ENCODE data around the gene TIAL1.
A peak's percentile ranks its signal among the peaks of the same experiment; 100 is the strongest.
"Not testable (repeated sequence)": the region's sequence is repeated elsewhere in the genome, so short reads cannot be mapped to it uniquely, and the experiment has no call there.

TIAL1 gene, protein sequence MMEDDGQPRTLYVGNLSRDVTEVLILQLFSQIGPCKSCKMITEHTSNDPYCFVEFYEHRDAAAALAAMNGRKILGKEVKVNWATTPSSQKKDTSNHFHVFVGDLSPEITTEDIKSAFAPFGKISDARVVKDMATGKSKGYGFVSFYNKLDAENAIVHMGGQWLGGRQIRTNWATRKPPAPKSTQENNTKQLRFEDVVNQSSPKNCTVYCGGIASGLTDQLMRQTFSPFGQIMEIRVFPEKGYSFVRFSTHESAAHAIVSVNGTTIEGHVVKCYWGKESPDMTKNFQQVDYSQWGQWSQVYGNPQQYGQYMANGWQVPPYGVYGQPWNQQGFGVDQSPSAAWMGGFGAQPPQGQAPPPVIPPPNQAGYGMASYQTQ

DNA sequence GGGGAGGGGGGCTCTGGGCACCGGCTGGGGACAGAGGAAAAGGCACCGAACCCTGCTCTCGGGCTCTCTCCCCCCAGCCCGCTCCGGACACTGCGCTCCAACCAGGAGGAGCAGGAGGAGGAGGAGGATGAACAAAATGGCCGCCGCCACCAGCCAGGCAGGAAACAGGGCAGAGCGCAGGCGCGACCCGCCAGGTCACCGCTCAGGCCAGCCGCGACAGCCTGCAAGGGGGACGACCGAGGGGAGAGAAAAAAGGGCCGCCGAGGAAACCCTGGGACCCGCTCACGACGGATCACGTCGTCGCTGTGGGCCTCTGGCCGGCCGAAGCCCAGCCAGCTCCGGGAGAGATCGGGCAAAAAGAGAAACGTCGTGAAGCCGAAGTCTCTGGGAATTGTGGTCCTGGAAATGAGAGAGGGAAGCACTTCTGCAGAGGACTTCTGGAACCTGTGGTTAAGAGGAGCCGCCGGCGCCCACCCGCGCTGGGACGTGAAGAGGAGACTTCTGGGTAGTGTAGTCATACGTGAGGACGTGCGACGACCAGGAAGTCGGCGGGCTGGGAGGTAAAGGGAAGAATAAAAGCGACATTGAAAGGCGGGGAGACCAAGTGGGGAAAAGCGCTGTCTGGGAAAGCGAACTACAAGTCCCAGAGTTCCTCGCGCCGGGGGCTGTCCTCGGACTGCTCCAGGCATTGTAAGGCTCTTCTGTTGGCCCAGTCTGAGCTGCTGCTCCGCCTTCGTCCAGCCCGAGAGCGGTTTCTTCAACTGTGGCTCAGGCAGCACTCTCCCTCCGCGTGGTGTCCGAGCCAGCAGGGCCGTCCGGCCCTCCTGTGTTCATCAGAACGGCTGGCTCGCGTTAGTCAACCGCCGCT is at the start of gene TIAL1:
Gene TIAL1, minus strand, starts transcription at position 428 of the 868 bp plus-strand sequence. CDS start 499 bp downstream, outside the sequence.
- peak; percentile 95 for DNase-seq (ENCODE audit: low read depth)

DNA sequence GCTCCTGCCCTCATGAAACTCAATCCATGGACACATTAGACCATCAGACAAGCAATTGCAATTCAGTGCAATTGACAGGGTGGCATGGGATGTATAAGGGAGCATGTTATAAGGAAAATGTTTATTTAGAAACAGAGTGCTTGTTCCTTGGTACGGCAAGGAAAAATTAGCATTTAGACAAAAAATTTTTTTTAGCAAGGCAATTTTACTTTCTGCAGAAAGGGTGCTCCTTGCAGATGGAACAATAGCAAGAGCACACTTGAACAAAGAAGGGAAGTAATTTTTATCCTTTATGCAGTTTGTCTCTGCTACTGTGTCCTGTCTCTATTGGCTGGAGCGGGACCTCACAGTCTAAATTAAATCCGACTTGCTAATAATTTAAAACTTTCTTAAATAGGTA is 48.2 kb upstream of the TIAL1 start:
- DNase-seq (ENCODE audit: low read depth) = no peak

DNA sequence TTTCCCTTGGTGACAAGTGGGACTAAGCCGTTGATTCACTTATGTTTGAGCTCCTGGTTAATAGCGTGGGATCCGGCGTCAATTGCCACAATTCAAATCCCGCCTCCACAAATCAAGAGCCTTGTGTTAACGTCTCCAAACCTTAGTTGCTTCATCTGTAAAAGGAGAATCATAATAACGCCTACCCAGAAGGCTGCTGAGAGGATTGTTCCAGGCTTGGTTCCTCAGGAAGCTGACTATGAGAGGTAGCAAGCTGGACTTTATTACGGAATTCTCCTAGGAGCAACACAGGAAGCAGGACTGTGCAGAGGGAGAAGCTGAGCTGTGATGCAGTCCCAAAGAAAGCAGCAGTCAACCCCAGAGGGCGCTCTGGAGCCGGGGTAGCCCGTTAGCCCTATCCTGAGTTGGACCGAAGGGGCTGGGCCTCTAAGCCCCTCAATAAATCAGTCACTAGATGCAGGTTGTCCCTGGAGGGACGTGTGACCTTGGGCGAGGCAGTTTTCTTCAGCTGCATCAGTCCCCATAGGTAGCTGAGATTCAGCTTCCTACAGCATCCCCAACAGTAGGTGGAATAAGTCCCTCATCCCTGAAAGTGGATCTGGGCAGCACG is 47.5 kb upstream of the TIAL1 start:
- DNase-seq (ENCODE audit: low read depth) = no peak

DNA sequence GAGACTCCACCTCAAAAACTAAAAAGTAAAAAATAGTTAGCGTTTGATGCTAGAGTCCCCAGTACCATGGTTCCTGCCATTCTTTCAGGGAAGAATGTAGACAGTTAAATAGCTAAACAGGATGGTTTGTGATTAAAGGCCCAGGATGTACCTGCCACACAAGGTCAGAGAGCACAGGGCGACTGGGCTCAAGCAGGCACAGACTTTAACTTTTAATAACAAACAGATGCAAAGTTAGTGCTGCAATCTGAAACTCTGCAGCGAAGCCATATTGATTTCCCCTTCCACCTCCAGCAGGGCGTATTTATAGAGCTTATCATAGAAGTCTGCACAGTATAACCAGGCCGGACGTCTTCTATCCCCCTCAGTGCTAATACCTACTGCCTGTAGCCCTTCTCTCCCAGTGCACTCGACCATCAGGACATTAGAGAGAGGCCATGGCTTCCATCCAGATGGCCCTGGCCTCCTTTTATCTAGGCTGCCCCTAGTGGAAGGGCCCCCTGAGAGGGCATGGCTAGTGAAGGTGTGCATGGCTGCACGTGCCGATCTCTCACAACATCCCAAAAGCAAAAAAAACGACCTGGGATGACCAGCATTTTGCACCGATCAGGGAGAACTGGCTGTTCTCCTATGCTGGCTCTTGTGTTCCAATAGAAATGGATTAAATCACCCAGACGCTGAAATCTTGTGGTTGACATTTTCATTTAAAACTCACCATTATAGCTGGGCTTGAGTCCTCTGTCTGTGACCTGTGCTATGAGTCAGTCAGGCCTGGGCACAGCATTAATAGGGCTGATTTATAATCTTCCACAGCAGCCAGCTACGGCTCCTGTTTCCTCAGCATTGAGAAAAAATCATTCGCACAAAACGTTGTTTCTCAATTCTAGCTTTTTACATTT is 46.8 kb upstream of the TIAL1 start:
- DNase-seq (ENCODE audit: low read depth) = no peak

DNA sequence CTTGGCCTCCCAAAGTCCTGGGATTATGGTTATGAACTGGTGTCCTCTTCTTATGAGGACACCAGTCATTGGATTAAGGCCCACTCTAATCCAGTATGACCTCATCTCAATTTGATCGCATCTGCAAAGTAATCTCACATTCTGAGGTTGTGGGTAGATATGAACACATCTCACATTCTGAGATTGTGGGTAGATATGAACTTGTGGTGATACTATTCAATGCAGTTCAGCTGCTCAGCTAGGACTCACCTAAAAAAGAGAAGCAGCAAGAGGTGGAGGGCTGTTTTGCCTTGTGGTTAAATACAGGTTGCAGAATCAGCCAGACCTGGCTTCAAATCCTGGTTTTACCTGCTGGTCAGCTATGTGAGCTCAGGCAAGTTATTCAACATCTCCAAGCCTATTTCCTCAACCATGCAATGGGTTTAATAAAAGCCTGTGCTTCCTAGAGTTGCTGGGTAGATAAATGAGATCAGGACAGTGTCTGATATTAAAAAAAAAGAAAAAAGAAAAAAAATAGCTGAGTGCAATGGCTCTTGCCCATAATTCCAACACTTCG is 45.9 kb upstream of the TIAL1 start:
- no peak for DNase-seq (ENCODE audit: low read depth)

DNA sequence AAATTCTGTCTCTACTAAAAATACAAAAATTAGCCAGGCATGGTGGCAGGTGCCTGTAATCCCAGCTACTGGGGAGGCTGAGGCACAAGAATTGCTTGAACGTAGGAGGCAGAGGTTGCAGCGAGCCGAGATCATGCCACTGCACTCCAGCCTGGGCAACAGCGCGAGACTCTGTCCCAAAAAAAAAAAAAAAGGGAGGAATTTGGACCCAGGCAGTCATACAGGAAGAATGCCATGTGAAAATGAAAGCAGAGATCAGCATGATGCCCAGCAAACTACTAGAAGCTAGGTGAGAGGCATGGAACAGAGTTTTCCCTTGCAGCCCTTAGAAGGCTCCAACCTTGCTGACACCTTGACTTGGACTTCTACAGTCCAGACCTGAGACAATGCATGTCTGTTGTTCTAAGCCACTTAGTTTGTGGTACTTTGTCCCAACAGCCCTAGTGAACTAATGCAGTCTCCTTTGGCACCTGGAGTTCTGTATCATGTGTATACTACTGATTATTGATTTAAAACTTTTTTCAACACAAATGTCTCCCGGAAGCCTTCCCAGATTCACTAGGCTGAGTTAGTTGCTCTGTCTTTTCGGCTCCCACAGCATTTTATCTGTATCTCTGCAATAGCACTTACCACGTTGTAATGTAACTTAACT is 44.2 kb upstream of the TIAL1 start:
- DNase-seq (ENCODE audit: low read depth) = no peak

DNA sequence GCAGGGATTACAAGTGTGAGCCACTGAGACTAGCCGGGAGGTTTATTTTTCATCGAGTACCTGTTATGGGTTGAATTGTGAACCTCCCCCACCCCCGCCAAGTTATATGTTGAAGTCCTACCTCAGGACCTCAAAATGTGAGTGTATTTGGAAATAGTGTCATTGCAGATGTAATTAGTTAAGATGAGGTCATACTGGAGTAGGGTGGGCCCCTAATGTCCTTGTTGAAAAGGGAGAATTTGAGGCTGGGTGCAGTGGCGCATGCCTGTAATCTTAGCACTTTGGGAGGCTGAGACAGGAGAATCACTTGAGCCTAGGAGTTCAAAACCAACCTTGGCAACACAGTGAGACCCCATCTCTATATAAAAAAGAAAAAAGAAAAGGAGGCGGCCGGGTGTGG is 43.6 kb upstream of the TIAL1 start:
- DNase-seq (ENCODE audit: low read depth) = no peak

DNA sequence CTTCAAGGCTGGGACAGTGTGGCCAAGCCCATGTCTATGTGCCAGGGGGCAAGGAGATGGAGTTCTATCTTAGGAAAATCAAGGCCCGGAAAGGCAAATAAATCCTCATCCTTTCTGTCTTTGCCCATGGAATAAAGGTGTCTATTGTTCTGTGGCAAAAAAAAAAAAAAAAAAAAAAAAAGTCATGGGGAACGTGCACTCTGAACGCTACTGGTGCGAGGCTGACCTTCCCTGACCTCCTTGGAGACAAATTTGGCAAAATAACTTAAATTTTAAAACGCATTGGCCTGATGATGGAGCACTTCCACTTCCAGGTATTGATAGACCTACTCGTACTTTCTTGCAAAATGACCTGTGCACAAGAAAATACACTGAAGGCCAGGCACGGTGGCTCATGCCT is 42.2 kb upstream of the TIAL1 start:
- DNase-seq (ENCODE audit: low read depth) = no peak

DNA sequence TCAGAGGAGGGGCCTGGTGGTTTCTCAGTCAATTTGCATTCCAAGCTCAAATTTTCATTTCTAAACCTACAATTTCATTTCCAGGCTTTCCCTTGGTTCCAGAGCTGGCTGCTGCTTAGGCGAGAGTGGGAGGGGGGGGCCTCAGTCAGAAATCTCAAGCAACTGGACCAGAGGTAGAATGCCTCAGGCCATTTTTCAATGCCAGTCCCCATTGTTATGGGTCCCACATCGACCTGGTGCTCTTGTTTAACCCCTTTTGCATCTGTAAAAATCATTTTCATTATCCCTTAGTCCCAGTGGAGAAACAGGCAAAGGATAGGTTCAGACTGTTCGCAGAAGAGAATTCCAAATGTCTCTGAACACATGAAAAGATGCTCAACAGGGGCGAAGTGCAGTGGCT is 40.9 kb upstream of the TIAL1 start:
- DNase-seq (ENCODE audit: low read depth) = no peak

DNA sequence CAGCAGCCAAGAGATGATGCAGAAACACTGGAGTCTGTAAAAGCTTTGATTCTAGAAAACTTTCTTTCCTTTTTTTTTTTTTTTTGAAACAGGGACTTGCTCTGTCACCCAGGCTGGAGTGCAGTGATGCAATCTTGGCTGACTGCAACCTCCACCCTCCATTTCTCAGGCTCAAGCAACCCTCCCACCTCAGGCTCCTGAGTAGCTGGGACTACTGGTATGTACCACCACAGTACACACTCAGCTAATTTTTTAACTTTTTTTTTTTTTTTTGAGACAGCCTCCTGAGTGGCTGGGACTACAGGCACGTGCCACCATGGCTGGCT is 37.4 kb upstream of the TIAL1 start:
- DNase-seq (ENCODE audit: low read depth) = no peak

DNA sequence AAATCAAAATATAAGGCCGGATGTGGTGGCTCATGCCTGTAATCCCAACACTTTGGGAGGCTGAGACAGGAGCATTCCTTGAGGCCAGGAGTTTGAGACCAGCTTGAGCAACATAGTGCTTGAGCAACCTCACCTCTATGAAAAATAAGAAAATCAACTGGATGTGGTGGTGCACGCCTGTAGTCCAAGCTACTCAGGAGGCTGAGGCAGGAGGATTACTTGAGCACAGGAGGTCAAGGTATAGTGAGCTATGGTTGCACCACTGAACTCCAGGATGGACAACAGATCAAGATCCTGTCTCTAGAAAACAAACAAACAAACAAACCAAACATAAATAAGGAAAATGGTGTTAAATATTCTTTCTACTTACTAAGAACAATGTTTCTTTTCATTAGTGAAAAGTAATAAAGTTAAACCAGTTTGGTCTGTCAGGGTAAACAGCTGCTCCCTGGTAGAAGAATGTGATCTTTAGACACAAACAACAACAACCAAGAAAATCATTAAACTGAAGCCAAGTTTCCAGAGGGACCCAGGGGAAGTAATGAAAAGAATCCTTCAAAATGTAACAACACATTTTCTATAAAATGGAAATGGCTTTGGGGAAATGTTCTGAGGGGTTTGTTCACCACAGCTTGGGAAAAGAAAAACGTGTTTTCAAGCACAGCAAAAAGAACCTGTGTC is 36.9 kb upstream of the TIAL1 start:
- DNase-seq (ENCODE audit: low read depth) = no peak

DNA sequence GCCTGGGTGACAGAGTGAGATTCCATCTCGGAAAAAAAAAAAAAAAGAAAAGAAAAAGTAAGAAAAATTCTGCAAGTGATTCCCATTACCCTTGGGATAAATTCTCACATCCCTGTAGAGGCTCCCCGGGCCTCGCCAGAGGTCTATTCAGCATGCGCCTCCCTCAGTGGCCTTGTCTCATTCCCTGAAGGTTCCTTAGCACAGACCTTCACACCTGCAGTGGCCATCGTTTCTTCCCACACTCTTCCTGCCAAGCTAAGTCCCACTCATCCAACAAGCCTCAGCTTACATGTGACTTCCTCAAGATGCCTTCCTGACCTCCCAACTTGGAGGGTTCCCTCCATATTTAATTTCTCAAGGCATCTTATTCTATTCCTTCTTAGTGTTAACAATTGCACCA is 33.5 kb upstream of the TIAL1 start:
- DNase-seq (ENCODE audit: low read depth) = no peak

DNA sequence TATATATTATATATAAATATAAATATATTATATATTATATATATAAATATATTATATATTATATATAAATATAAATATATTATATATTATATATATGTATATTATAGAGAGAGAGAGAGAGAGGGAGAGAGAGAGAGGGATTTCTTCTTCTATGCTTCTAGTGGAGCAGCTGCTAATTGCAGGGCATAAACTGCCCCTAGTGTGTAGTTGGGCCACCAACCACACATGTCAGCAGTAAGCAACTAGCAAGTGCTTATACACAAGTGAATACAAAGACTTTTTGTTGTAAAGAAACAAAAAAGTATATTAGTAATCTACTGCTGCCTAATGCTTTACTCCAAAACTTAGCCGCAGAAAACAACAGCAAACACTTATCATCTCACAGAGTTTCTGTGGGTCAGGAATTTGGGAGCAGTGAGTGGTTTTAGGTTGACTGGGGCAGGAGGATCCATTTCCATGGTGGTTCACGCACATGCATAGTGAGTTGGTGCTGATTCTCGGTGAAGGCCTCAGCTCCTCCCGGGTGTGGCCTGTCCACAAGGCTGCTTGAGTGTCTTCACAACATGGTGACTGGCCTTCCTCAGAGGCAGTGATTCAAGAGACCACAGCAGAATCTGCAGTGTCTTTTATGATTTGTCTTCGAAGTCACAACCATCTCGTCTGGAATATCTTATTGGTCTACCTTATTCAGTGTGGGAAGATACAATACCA is 29.0 kb upstream of the TIAL1 start:
- peak; percentile 15 for DNase-seq (ENCODE audit: low read depth)

DNA sequence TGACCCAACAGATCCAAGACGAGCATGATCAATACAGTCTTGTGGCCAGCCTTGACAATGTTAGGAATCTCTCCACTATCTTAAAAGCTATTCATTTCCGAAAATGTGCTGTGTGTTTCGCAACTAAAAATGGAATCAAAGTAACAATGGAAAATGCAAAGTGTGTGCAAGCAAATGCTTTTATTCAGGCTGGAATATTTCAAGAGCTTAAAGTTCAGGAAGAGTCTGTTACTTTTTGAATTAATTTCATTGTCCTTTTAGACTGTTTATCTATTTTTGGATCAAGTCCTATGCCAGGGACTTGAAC is 24.3 kb upstream of the TIAL1 start:
- no peak for DNase-seq (ENCODE audit: low read depth)

DNA sequence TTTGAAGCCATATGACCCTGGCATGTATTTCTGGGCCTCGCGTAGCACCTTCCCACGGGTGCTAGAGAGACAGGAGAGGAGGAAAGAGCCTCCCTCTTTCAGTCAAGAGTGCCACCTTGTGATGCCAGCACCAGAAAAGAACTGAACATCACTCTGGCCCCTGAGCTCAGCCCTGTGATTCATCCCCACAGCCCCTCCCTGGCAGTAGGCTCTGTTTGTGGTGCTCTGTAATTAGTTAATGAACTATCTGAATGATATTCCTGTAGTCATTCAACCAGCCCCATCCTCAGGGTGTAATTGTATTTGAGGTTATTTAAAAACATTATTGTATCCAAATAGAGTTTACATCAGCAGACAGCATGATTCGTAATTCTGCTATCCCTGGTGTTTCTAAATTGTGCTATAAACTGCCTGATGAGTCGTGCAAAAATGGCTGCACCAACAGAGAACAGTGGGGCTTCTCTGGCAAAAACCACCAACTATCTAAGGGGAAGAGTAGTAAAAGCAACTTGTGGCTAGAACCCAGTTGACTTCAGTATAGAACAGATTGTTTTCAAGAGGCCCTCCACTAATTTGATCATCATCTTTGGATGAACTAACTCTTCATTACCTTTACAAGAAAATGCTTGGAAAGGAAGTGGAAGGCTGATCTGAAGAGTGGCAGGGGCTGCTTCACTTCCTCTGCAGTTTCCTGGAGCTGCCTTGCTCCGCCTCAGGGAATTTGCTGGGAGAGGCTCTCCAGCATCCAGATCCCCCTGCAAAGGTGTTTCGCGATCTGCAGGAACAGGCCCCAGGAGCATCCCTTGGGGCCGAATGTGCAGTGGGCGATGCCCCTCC is 23.7 kb upstream of the TIAL1 start:
- no peak for DNase-seq (ENCODE audit: low read depth)

DNA sequence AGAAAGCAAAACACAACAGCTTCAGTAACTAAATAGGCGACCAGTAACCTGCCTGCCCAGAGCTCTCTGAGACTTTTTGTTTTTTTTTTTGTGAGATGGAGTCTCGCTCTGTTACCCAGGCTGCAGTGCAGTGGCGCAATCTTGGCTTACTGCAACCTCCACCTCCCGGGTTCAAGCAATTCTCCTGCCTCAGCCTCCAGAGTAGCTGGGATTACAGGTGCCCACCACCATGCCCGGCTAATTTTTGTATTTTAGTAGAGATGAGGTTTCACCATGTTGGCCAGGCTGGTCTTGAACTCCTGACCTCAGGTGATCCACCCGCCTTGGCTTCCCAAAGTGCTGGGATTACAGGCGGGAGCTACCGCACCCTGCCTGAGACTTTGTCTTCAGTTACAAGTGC is 23.0 kb upstream of the TIAL1 start:
- not testable (repeated sequence) for DNase-seq (ENCODE audit: low read depth)

DNA sequence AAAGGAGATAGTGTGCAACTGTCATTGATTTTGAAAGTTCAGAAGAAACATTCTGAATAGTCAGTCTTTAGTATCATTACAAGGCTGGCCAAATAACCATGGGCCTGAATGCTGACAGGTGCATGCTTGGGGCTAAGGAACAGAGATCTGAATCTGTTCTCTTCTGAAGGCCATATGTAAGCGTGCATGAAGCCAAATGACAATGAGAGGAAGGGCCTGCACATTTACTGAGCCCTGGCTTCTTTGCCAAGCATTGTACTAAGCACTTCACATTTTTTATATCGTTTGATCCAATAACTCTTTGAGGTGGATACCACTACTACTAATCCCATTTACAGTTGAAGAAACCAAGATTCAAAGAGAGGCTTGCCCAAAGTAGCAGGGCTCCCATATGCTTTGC is 22.5 kb upstream of the TIAL1 start:
- DNase-seq (ENCODE audit: low read depth) = no peak

DNA sequence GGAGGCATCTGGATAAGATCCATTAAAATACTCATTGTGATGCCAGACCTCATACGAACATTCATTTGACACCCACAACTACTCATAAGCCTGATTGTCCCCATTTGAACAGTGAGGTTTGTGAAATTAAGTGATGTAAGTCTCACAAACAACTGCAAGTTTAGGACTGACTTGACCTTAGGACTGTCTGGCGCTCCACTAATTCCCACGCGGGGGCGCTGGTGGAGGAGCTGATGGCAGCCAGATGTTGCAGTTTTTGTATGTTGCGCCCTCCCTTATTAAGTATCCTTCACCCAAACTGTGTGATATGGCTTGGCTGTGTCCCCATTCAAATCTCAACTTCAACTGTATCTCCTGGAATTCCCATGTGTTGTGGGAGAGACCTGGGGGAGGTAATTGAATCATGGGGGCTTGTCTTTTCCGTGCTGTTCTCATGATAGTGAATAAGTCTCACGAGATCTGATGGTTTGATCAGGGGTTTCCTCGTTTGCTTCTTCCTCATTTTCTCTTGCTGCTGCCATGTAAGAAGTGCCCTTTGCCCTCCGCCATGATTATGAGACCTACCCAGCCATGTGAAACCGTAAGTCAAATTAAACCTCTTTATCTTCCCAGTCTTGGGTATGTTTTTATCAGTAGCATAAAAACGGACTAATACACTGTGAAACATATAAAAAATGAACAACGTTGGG is 20.3 kb upstream of the TIAL1 start:
- DNase-seq (ENCODE audit: low read depth) = no peak

DNA sequence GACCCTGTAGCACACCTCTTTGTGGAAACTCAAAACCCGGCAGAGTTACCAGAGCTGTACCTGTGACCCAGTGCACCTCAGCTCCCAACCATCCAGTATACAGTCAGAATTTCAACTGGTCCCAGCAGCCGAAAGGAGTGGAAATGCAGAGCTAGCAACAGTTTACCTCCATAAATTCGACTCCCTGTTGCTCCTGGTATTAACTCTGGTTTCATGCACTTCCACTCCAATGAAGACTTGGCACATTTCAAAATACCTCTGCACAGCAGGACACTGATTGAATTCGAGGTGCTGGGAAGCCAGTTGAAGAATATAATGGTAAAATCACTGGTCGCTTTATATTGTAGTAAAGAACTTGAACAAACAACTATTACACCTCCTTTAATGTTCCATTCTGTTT is 17.9 kb upstream of the TIAL1 start:
- no peak for DNase-seq (ENCODE audit: low read depth)

Data from CMK (cell line).